ENCODE data around the gene FSTL4. TPM values are rescaled to one million over a fixed set of nuclear protein-coding genes. Genes with fewer than 3 reads are reported as not detected.

Gene FSTL4
- polyA plus RNA-seq, 3 donors, result not detected

- no peak for DNase-seq
- no peaks in the 10 kb centered on the region for H3K4me1 Mint-ChIP-seq
- WGBS (ENCODE audit: insufficient coverage), result 91% methylated on average over 8 of the region's 10 CpGs
These were observed 361.8 kb downstream of the FSTL4 start for GRCh38 chr5:133250527-133250926.

GRCh38 chr5:133249593-133249992, 362.7 kb downstream of the FSTL4 start:
- intact Hi-C loops (cut with micrococcal nuclease), result loop anchor here in 1 of 2 donors (10.0 kb wide), 1 partner anchor 135 kb away; no protein-coding TSS in a partner anchor
- DNase-seq, result no peak
- Mint-ChIP-seq H3K4me1 (no peaks in the 10 kb centered on the region), H3K27ac (no peak overlapping the region), H3K9me3 (no peaks in the 10 kb centered on the region), H3K36me3 (no peaks in the 10 kb centered on the region), H3K4me3 (no peak overlapping the region), H3K27me3 (ENCODE audit: low read depth in 3 of 3) (peaks cover 0 to 8% (median 4%) of the 10 kb centered on the region in 3 donors)
- Histone ChIP-seq H3K4me1 (ENCODE audit: control insufficient read depth in 1 of 2, insufficient read depth in 2 of 2, low read length in 2 of 2) (no peaks in the 10 kb centered on the region), H2AFZ (ENCODE audit: insufficient read depth, low read depth, low read length, poor library complexity, severe bottlenecking) (no peak overlapping the region), H3K27me3 (ENCODE audit: control insufficient read depth in 2 of 2, insufficient read depth in 2 of 2, low read length in 2 of 2) (no peaks in the 10 kb centered on the region), H3K4me2 (replicated peaks; ENCODE audit: extremely low read depth, low read length, poor library complexity, severe bottlenecking) (no peak overlapping the region), H3K9ac (ENCODE audit: insufficient read depth, low read length, poor library complexity, severe bottlenecking) (no peak overlapping the region), H4K20me1 (ENCODE audit: insufficient read depth, low read length) (no peaks in the 10 kb centered on the region), H3K36me3 (replicated peaks in 1 of 2; ENCODE audit: control insufficient read depth in 1 of 2, insufficient read depth in 2 of 2, low read length in 2 of 2) (no peaks in the 10 kb centered on the region), H3K79me2 (ENCODE audit: insufficient read depth, low read length) (no peaks in the 10 kb centered on the region), H3K4me3 (replicated peaks in 1 of 3; ENCODE audit: low read depth in 2 of 3, low read length in 3 of 3) (no peak overlapping the region), H3K9me3 (replicated peaks in 1 of 2; ENCODE audit: control insufficient read depth in 1 of 2, insufficient read depth in 1 of 2, low read length in 2 of 2) (no peaks in the 10 kb centered on the region), H3K27ac (ENCODE audit: low read depth in 1 of 2, low read length in 2 of 2) (no peak overlapping the region)
- TF ChIP-seq CTCF (IDR thresholded peaks at IDR 0.05), result no peak
- 94% methylated on average over 6 of the region's 6 CpGs for WGBS (ENCODE audit: insufficient coverage)

More at GRCh38 chr5:133250527-133250926, 361.8 kb downstream of the FSTL4 start:
- Histone ChIP-seq H3K79me2 (ENCODE audit: insufficient read depth, low read length) (no peaks in the 10 kb centered on the region), H3K27ac (ENCODE audit: low read depth in 1 of 2, low read length in 2 of 2) (no peak overlapping the region), H3K9ac (ENCODE audit: insufficient read depth, low read length, poor library complexity, severe bottlenecking) (no peak overlapping the region), H3K4me2 (replicated peaks; ENCODE audit: extremely low read depth, low read length, poor library complexity, severe bottlenecking) (no peak overlapping the region), H3K4me1 (ENCODE audit: control insufficient read depth in 1 of 2, insufficient read depth in 2 of 2, low read length in 2 of 2) (no peaks in the 10 kb centered on the region), H3K27me3 (ENCODE audit: control insufficient read depth in 2 of 2, insufficient read depth in 2 of 2, low read length in 2 of 2) (no peaks in the 10 kb centered on the region), H2AFZ (ENCODE audit: insufficient read depth, low read depth, low read length, poor library complexity, severe bottlenecking) (no peak overlapping the region), H3K4me3 (replicated peaks in 1 of 3; ENCODE audit: low read depth in 2 of 3, low read length in 3 of 3) (no peak overlapping the region), H3K36me3 (replicated peaks in 1 of 2; ENCODE audit: control insufficient read depth in 1 of 2, insufficient read depth in 2 of 2, low read length in 2 of 2) (no peaks in the 10 kb centered on the region), H4K20me1 (ENCODE audit: insufficient read depth, low read length) (no peaks in the 10 kb centered on the region), H3K9me3 (replicated peaks in 1 of 2; ENCODE audit: control insufficient read depth in 1 of 2, insufficient read depth in 1 of 2, low read length in 2 of 2) (no peaks in the 10 kb centered on the region)
- no peak overlapping the region for H3K4me3 Mint-ChIP-seq
- peaks cover 0 to 10% (median 4%) of the 10 kb centered on the region in 3 donors for H3K27me3 Mint-ChIP-seq (ENCODE audit: low read depth in 3 of 3)
- H3K36me3 Mint-ChIP-seq, result no peaks in the 10 kb centered on the region
- no peak for TF ChIP-seq CTCF (IDR thresholded peaks at IDR 0.05)
- H3K9me3 Mint-ChIP-seq, result no peaks in the 10 kb centered on the region
- intact Hi-C loops (cut with micrococcal nuclease), result no loop called here
- H3K27ac Mint-ChIP-seq, result no peak overlapping the region

Data from CD14-positive monocyte (primary cell).